Measurements from ENCODE around the gene CAPZA1.

DNA sequence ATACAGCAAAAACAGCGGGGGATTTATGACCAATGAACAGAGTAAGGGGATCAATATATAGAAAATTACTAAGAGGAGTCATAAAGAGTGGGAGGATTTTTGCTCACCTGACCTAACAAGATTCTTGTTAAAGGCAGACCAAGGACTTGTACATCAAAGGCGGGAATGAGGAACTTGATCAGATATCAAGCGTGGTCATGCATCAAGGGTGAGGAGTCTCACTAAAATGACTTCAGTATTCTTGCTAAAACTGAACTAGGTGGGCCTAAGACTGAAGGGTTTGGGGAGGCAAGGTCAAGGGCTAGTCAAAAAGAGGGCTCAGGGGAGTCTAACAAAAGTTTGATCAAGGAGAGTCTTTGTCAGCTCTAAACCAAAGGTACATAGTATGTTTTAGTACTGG lies 56.9 kb downstream of the CAPZA1 start:
- TF ChIP-seq, protein P1, sequence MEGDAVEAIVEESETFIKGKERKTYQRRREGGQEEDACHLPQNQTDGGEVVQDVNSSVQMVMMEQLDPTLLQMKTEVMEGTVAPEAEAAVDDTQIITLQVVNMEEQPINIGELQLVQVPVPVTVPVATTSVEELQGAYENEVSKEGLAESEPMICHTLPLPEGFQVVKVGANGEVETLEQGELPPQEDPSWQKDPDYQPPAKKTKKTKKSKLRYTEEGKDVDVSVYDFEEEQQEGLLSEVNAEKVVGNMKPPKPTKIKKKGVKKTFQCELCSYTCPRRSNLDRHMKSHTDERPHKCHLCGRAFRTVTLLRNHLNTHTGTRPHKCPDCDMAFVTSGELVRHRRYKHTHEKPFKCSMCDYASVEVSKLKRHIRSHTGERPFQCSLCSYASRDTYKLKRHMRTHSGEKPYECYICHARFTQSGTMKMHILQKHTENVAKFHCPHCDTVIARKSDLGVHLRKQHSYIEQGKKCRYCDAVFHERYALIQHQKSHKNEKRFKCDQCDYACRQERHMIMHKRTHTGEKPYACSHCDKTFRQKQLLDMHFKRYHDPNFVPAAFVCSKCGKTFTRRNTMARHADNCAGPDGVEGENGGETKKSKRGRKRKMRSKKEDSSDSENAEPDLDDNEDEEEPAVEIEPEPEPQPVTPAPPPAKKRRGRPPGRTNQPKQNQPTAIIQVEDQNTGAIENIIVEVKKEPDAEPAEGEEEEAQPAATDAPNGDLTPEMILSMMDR (IDR thresholded peaks at IDR 0.05; ENCODE audit: insufficient read depth, low read depth, low read length), result no peak
- no peak for TF ChIP-seq EZH2 (IDR thresholded peaks at IDR 0.05; ENCODE audit: insufficient read depth, low read length)
